Kidney epithelial cell (primary cell): ENCODE measurements around the gene SELPLG. TPM values are rescaled to one million over a fixed set of nuclear protein-coding genes. Genes with fewer than 3 reads are reported as not detected.
"Not testable (repeated sequence)": the region's sequence is repeated elsewhere in the genome, so short reads cannot be mapped to it uniquely, and the experiment has no call there.

Experiments
- DNase-seq: peaks from one replicate; pipeline ENCODE4 v3.0.0-alpha.2; 2010; ENCODE audit warnings: low read depth
- H3K27me3 ChIP-seq: 2 replicates; pipeline ENCODE4 v1.6.0; 2011; ENCODE audit warnings: low read length; ENCODE audit not compliant: control insufficient read depth, insufficient read depth
- H3K36me3 ChIP-seq: 2 replicates; pipeline ENCODE4 v1.5.1; 2011; ENCODE audit warnings: low read length; ENCODE audit not compliant: control insufficient read depth, insufficient read depth
- H3K4me3 ChIP-seq: 2 replicates; pipeline ENCODE4 v1.5.1; 2011; ENCODE audit warnings: low read depth, mild to moderate bottlenecking, control low read depth, low read length
- CTCF ChIP-seq: IDR thresholded peaks from 2 replicates; pipeline ENCODE4 v1.5.1; 2011; ENCODE audit warnings: mild to moderate bottlenecking, moderate library complexity, low read length, control low read depth, inconsistent platforms; ENCODE audit not compliant: insufficient read depth, poor library complexity, severe bottlenecking
- total RNA-seq: library from RNA; depleted of rRNA; stranded (reverse); fragments of >200 nt; gene quantifications from 2 replicates; pipeline ENCODE4 v1.2.3, GENCODE V29; 2015

SELPLG gene
- total RNA-seq, 1 donor from 2014 or later = 0.42 TPM

- Histone ChIP-seq H3K36me3 (no peaks in the 10 kb centered on the region), H3K4me3 (no peak overlapping the region), H3K27me3 (no peaks in the 10 kb centered on the region)
- TF ChIP-seq CTCF = no peak
- DNase-seq = no peak
These were observed 29.8 kb upstream of the SELPLG start for GRCh38 chr12:108663324-108664015.

- DNase-seq, H3K27me3 ChIP-seq, H3K4me3 ChIP-seq, H3K36me3 ChIP-seq: not testable (repeated sequence)
These were observed 24.4 kb upstream of the SELPLG start for GRCh38 chr12:108658115-108658514.

GRCh38 chr12:108657130-108657745 is 23.5 kb upstream of the SELPLG start:
- no peak overlapping the region for H3K4me3 ChIP-seq
- no peaks in the 10 kb centered on the region for H3K27me3 ChIP-seq
- no peak for DNase-seq
- H3K36me3 ChIP-seq = peaks cover 2% of the 10 kb centered on the region
- TF ChIP-seq CTCF = no peak

GRCh38 chr12:108656247-108656646 is 22.6 kb upstream of the SELPLG start:
- not testable (repeated sequence) for H3K27me3 ChIP-seq, DNase-seq, H3K4me3 ChIP-seq, H3K36me3 ChIP-seq

- not testable (repeated sequence) for H3K4me3 ChIP-seq, H3K27me3 ChIP-seq, DNase-seq, H3K36me3 ChIP-seq
These were observed 22.1 kb upstream of the SELPLG start for GRCh38 chr12:108655812-108656175.

GRCh38 chr12:108654622-108655021 is 20.9 kb upstream of the SELPLG start:
- H3K4me3 ChIP-seq, DNase-seq, H3K36me3 ChIP-seq, H3K27me3 ChIP-seq: not testable (repeated sequence)

- Histone ChIP-seq H3K27me3 (no peaks in the 10 kb centered on the region), H3K36me3 (peaks cover 2% of the 10 kb centered on the region), H3K4me3 (no peak overlapping the region)
- no peak for TF ChIP-seq CTCF
- DNase-seq = no peak
These were observed 20.2 kb upstream of the SELPLG start for GRCh38 chr12:108653922-108654321.

- DNase-seq = no peak
- Histone ChIP-seq H3K4me3 (no peak overlapping the region), H3K27me3 (no peaks in the 10 kb centered on the region), H3K36me3 (peaks cover 4% of the 10 kb centered on the region)
- no peak for TF ChIP-seq CTCF
These were observed 19.4 kb upstream of the SELPLG start for GRCh38 chr12:108653082-108653516.
